A673 (cell line): Measurements from ENCODE around the gene RSPH6A. TPM values are rescaled to one million over a fixed set of nuclear protein-coding genes. Genes with fewer than 3 reads are reported as not detected.
A peak's percentile ranks its signal among the peaks of the same experiment; 100 is the strongest.

Experiments used
- BruUV-seq: library from RNA; stranded (reverse); fragments of 400-500 nt; replicated peaks from 2 replicates; lab custom pipeline; 2021; lab: Mats Ljungman, UMichigan
- CTCF ChIA-PET: fragments of 300-600 bp; sonication (Branson Sonifier 250); formaldehyde crosslinking; loops from one replicate; lab custom pipeline; 2022; ENCODE audit warnings: antibody characterized with exemption; lab: Charles Lee
- POLR2A ChIA-PET: fragments of 300-600 bp; sonication (Branson Sonifier 250); formaldehyde crosslinking; loops from one replicate; lab custom pipeline; 2022; ENCODE audit warnings: antibody characterized with exemption; ENCODE audit not compliant: low non-redundant PET; lab: Charles Lee
- DNase-seq: peaks from one replicate; pipeline ENCODE4 v3.0.0-alpha.2; 2015; ENCODE audit warnings: low spot score
- H3K27ac ChIP-seq: fragments of 200-600 bp; sonication (generic); 2 replicates; pipeline ENCODE4 v1.5.1; 2016; ENCODE audit warnings: mixed run types, low read depth, mild to moderate bottlenecking, mixed read lengths, antibody characterized with exemption, low read length; ENCODE audit not compliant: poor library complexity, severe bottlenecking
- H3K27me3 ChIP-seq: fragments of 200-600 bp; sonication (generic); replicated peaks from 2 replicates; pipeline ENCODE4 v1.6.1; 2017; ENCODE audit warnings: mixed run types, low read depth, mild to moderate bottlenecking, mixed read lengths, antibody characterized with exemption, low read length; ENCODE audit not compliant: insufficient read depth, poor library complexity
- H3K36me3 ChIP-seq: fragments of 200-600 bp; sonication (generic); 2 replicates; pipeline ENCODE4 v1.6.1; 2016; ENCODE audit warnings: mixed run types, mild to moderate bottlenecking, mixed read lengths, antibody characterized with exemption, low read length; ENCODE audit not compliant: insufficient read depth, poor library complexity, severe bottlenecking
- H3K4me1 ChIP-seq: fragments of 200-600 bp; sonication (generic); 2 replicates; pipeline ENCODE4 v1.6.1; 2017; ENCODE audit warnings: mixed run types, mild to moderate bottlenecking, mixed read lengths, antibody characterized with exemption, low read length; ENCODE audit not compliant: insufficient read depth, poor library complexity, severe bottlenecking
- H3K4me3 ChIP-seq: fragments of 200-600 bp; sonication (generic); 2 replicates; pipeline ENCODE4 v1.5.1; 2016; ENCODE audit warnings: low read depth, mixed run types, mild to moderate bottlenecking, mixed read lengths, low read length; ENCODE audit not compliant: poor library complexity, severe bottlenecking
- H3K9me3 ChIP-seq: fragments of 200-600 bp; sonication (generic); 2 replicates; pipeline ENCODE4 v1.6.1; 2016; ENCODE audit warnings: mixed run types, low read depth, mild to moderate bottlenecking, mixed read lengths, antibody characterized with exemption, low read length; ENCODE audit not compliant: poor library complexity, severe bottlenecking
- EZH2 ChIP-seq: fragments of 200-600 bp; sonication (generic); IDR thresholded peaks from 2 replicates; pipeline ENCODE4 v1.6.1; 2017; ENCODE audit warnings: borderline replicate concordance, low read depth, mild to moderate bottlenecking, mixed read lengths, antibody characterized with exemption, low read length; ENCODE audit not compliant: poor library complexity, severe bottlenecking
- intact Hi-C: fragments of 100-400 bp; cut with micrococcal nuclease; formaldehyde crosslinking; loops from one replicate; pipeline ENCODE4 v1.10.0; 2022; ENCODE audit not compliant: unreplicated experiment
- total RNA-seq: library from RNA; stranded (reverse); gene quantifications from 2 replicates; pipeline ENCODE4 v1.2.3, GENCODE V29; 2021
- TF ChIP-seq, protein P1 (sequence below): fragments of 300-800, 200-600 bp; sonication (generic); conservative IDR thresholded peaks from 2 replicates; pipeline ENCODE4 v1.5.1; 2017; ENCODE audit warnings: low read depth, mild to moderate bottlenecking, antibody characterized with exemption, low read length, moderate library complexity, mixed read lengths

The RSPH6A gene
- total RNA-seq, 1 experiment from 2014 or later = 0.19 TPM

DNA sequence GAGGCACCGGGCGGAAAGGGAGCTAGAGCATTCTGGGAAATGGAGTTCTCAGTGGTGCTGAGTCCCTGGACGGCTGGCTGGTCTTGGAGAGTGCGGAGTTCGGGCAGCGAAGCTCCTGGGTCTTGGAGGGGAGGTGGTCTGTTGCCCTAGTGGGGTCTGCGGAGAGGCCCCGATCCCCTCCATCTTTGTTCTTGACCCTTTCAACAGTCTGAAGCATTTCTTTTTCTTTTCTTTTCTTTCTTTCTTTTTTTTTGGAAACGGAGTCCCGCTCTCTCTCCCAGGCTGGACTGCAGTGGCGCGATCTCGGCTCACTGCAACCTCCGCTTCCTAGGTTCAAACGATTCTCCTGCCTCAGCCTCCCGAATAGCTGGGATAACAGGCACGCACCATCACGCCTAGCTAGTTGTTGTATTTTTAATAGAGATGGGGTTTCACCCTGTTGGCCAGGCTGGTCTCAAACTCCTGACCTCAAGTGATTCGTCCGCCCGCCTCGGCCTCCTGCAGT is 48.3 kb upstream of the RSPH6A start:
- no peak for TF ChIP-seq EZH2
- TF ChIP-seq, protein P1, sequence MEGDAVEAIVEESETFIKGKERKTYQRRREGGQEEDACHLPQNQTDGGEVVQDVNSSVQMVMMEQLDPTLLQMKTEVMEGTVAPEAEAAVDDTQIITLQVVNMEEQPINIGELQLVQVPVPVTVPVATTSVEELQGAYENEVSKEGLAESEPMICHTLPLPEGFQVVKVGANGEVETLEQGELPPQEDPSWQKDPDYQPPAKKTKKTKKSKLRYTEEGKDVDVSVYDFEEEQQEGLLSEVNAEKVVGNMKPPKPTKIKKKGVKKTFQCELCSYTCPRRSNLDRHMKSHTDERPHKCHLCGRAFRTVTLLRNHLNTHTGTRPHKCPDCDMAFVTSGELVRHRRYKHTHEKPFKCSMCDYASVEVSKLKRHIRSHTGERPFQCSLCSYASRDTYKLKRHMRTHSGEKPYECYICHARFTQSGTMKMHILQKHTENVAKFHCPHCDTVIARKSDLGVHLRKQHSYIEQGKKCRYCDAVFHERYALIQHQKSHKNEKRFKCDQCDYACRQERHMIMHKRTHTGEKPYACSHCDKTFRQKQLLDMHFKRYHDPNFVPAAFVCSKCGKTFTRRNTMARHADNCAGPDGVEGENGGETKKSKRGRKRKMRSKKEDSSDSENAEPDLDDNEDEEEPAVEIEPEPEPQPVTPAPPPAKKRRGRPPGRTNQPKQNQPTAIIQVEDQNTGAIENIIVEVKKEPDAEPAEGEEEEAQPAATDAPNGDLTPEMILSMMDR = no peak
- ChIA-PET POLR2A (interaction anchor here (0.6 kb wide), 1 partner anchor 11 kb away, joined by 5 read pairs; no protein-coding TSS in a partner anchor), CTCF (interaction anchor here (0.6 to 1.9 kb wide), 2 partner anchors 47 to 531 kb away, joined by 4 to 7 read pairs; no protein-coding TSS in a partner anchor)
- no TSS peak for BruUV-seq
- intact Hi-C loops = loop anchor here (1.0 kb wide), 1 partner anchor 20 kb away; no protein-coding TSS in a partner anchor
- Histone ChIP-seq H3K4me1 (peaks cover 6% of the 10 kb centered on the region), H3K36me3 (peaks cover 14% of the 10 kb centered on the region), H3K4me3 (peak overlapping the region; percentile 67), H3K9me3 (no peaks in the 10 kb centered on the region), H3K27ac (peak overlapping the region; percentile 91), H3K27me3 (peaks cover 41% of the 10 kb centered on the region)
- DNase-seq = no peak

DNA sequence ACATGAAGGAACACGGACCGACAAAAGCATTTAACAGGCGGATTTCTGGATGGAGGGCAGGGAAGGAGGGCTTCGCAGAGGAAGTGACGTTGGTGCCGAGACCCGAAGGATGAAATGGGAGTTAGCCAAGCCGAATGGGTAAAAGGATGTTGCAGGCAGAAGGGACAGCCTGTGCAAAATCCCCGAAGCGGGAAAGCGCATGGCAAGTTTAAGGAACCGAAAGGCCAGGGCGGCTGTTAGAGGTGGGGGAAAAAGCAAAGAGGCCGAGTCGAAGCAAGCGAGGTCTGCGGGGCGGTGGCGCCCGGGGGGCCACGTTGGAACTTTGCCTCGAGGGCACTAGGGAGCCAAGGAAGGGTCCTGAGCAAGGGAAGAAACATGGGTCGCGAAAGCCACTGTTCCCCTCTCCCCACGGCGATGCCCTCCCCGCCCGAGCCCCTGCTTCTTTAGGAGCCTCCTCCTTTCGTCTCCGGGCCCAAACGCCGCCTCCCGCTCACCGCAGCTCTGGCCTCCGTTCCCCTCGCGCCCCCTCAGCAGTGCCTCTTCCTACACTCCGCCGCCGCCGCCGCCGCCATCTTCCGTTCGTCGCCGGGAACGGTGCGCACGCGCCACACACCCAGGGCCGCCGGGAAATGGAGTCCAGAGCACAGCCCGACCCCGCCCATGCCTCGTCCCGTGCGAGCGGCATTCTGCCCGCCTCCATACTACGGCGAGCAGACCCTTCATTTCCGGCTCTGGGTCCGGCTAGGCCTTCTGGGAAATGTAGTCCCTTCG is 47.6 kb upstream of the RSPH6A start, which contains the start of gene SYMPK:
Gene SYMPK (minus strand): TSS at position 584 of the 771 bp plus-strand sequence. CDS start 8,652 bp downstream, outside the sequence.
- peak; percentile 99 for DNase-seq
- intact Hi-C loops = loop anchor here (1.0 kb wide), 1 partner anchor 21 kb away; no protein-coding TSS in a partner anchor
- no TSS peak for BruUV-seq
- Histone ChIP-seq H3K27me3 (peaks cover 41% of the 10 kb centered on the region), H3K9me3 (no peaks in the 10 kb centered on the region), H3K36me3 (peaks cover 14% of the 10 kb centered on the region), H3K4me1 (peaks cover 6% of the 10 kb centered on the region), H3K4me3 (peak within 1 kb of the TSS; percentile 67), H3K27ac (peak within 1 kb of the TSS; percentile 91)
- POLR2A ChIA-PET = interaction anchor here (0.6 kb wide), 2 partner anchors 11 to 778 kb away, joined by 5 read pairs; no protein-coding TSS in a partner anchor
- no peak for TF ChIP-seq EZH2
- TF ChIP-seq, protein P1 = no peak
- CTCF ChIA-PET = interaction anchor here (0.6 to 1.9 kb wide), 2 partner anchors 46 to 532 kb away, joined by 4 to 7 read pairs; no protein-coding TSS in a partner anchor

DNA sequence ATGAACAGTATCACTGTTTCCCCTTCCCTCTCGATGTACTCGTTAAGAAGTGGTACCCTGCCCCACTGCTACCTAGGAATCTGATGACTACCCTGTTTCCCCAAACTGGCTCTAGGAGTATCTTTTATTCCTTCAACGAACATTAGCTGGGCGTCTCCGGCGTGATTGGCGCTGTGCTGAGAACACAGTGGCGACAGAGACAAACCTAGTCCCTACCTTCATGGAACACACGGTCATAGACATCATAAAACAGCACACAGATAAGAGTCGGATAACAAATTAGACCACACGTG is 47.1 kb upstream of the RSPH6A start:
- no TSS peak for BruUV-seq
- CTCF ChIA-PET = interaction anchor here (1.9 kb wide), 1 partner anchor 45 kb away, joined by 7 read pairs; no protein-coding TSS in a partner anchor
- H3K27me3 ChIP-seq = peaks cover 40% of the 10 kb centered on the region
- peak overlapping the region; percentile 67 for H3K4me3 ChIP-seq
- peaks cover 14% of the 10 kb centered on the region for H3K36me3 ChIP-seq
- no peak for TF ChIP-seq EZH2
- TF ChIP-seq, protein P1 = no peak
- no peak for DNase-seq
- peak overlapping the region; percentile 91 for H3K27ac ChIP-seq
- intact Hi-C loops = no loop called here
- peaks cover 6% of the 10 kb centered on the region for H3K4me1 ChIP-seq
- POLR2A ChIA-PET = interaction anchor here (0.6 kb wide), 1 partner anchor 779 kb away, joined by 5 read pairs; no protein-coding TSS in a partner anchor
- H3K9me3 ChIP-seq = no peaks in the 10 kb centered on the region
